CD4-positive, alpha-beta T cell treated with Interferon alpha-2 for 1 hour (primary cell): ENCODE results near the gene MIF.
A peak's percentile ranks its signal among the peaks of the same experiment; 100 is the strongest.
"Not testable (repeated sequence)": the region's sequence is repeated elsewhere in the genome, so short reads cannot be mapped to it uniquely, and the experiment has no call there.

Experiments
- DNase-seq, 2 donors: peaks; one replicate each; pipeline ENCODE4 v3.0.0-alpha.2; 2020 to 2022

The MIF gene

DNA sequence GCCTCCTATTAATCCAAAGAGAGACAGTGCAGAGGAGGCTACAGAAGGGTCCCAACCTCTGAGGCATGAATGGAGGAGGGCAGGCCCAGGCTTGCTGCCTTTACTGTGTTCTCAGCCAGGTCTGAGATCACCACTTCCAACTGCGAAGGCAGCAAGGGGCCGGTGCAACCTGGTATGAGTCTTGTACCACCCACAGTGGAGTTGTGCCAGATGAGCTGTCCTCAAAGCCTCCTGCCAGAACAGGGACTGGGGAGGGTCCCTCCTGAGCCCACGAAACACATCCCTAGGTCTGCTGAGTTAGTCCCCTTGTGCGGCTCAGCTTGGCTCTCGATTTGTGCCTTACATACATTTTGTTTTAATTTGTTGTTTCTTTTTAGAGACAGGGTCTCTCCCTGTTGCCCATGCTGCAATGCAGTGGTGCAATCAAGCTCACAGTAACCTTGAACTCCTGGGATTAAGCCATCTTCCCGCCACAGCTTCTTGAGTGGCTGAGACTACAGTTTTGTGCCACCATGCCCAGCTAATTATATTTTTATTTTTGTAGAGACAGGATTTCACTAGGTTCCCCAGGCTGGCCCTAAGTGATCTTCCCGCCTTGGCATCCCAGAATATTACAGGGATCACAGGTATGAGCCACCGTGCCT is 9.3 kb downstream of the MIF start:
- DNase-seq: no peak

- DNase-seq: no peak
Measured at GRCh38 chr22:23904573-23905254, 10.5 kb downstream of the MIF start.

DNA sequence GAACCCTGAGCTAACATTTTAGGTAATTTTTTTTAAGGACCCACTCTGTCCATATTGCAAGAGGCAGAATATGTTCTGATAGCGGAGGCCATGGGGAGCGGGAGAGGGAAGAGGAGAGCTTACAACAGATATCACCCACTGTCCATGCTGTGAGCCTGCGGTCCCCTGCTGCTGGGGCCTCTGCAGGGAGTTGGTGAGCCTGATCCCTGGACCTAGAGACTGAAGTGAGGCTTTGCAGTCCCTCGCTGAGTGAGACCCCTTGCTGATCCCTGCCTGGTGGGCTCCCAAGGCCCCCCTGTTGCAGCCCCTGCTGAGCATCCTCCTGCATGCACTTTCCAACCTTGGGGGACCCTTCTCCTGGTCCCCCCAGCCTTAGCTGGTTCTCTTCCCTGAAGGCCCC is 12.5 kb downstream of the MIF start:
- DNase-seq: no peak

DNA sequence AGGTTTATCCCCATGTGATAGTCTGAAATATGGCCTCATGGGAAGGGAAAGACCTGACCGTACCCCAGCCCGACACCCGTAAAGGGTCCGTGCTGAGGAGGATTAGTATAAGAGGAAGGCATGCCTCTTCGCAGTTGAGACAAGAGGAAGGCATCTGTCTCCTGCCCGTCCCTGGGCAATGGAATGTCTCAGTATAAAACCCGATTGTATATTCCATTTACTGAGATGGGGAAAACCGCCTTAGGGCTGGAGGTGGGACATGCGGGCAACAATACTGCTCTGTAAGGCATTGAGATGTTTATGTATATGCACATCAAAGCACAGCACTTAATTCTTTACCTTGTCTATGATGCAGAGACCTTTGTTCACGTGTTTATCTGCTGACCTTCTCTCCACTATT is 13.2 kb downstream of the MIF start:
- DNase-seq: not testable (repeated sequence)

- no peak for DNase-seq
Measured at GRCh38 chr22:23908587-23909205, 14.5 kb downstream of the MIF start.

DNA sequence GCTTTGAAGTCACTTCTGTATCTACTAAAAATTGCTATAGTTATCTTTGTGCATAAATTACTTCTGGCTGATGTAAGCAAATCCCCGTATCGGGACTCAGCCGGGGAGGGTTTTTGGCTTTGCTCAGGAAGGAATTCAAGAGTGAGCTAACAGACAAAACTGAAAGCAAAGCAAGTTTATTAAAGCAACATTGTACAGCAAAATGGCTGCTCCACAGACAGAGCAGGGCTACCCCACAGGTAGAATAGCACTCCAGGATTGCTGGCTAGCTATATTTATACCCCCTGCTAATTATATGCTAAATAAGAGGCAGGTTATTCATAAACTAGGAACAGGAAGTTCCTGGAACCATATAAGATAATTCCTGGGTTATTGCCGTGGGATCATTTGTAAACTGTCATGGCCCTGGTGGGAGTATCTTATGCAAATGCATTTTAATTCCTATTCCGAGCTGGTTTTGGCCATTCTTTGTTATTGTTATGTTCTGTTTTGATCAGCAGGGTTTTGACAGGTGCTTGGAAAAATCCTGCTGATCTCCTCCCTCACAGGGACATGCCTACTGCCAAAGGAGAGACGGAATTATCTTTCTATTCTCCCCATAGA is 15.2 kb downstream of the MIF start:
- no peak for DNase-seq

DNA sequence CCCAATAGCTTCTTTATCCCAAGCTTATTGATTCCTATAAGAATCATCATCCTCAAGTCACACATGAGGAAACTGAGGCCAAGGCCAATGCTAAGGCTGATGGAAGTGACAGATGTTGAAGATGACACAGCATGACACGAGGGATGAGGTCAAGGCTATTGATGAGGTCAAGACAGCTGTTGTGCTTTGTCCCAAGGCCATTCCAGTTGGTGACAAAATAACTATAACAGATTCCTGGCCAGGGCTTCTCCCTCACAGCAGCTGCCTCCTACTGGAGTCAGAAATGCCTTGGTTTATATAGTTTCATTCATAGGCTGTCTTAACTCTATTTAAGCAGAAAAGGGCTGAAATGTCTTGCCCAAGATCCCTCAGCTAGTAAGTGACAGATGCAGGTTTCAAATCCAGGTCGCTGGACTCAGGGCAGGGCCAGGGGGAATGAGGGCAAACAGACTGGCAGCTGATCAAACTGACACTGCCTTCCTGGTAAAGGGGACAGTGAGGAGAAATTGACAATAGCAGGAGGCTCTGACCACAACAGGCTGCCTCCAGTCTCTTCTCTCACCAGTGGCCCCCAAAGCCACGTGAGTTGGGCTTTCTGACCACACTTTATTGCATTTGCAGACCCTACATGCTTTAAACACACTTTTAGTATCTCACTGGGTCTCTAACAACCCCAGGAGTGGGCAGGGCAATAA is 16.5 kb downstream of the MIF start:
- no peak for DNase-seq

DNA sequence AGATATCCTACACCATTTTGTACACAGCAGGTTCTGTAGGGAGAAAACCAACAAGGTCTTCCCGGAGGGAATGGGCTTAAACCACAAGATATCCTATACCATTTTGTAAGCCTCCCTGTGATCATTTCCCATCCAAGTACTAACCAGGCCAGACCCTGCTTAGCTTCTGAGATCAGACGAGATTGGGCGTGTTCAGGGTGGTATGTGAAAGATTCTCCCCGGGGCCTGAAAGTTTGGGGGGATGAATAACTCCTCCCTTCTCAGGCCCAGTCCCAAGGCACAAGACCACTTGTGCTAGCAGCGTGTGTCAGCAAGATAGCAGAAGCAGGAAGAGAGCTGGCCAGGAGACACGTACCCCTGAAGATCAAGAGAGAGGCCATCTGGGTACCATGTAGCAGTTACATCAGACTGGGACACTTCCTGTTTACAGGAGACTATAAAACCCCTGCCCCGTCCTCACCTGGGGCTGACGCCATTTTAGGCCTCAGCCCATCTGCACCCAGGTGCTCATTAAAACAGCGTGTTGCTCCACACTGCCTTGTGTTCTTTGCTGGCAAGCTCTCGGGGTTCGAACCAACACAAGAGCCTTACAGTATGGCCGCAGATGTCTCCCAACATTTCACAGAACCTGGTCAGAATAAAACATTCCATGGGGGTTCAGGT is 17.3 kb downstream of the MIF start:
- DNase-seq: no peak

DNA sequence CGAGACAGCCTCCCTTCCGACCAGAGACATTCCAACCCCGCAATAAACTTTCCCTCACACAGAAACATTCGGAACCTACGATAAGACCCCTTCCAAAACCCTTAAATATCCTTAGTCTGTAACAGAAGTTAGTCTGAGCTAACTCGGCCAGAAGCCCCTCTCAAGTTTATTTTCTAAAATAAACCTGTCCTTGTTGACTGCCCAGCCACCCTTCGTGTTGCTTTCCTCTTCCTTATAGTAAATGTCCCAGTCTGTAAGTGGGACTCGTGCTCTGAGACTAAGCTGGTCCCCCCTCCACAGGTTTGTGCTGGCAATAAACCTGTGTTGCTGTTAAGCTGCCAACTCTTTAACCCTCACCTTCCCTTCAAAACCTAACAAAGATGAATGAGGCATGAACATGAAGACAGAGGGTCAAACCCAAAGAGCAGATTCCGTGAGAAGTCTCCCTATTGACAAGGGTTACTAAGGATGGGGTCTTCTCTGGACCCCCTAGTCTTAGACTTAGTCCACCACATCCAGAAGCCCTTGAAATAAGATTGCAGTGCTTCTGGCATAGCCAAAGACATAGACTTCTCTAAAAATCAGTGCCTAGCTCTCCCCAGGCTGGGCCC is 18.2 kb downstream of the MIF start:
- no peak for DNase-seq

DNA sequence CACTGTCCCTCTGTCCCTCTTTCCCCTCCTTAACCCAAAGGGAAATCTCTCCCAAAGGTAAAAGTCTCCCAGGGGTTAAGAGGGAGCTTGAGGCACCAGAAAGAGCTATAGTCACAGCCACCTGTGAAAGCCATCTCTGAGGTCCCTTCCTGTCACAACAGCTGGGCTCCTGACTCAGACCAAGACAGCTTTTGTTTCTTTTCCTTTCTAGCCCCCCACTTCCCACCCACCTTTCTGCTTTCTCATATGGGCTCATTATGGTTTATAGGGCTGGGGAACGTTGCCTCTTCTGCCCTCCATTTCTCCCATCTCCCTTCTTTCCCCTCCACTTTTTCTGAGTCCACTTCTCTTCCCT is 19.1 kb downstream of the MIF start:
- no peak for DNase-seq

DNA sequence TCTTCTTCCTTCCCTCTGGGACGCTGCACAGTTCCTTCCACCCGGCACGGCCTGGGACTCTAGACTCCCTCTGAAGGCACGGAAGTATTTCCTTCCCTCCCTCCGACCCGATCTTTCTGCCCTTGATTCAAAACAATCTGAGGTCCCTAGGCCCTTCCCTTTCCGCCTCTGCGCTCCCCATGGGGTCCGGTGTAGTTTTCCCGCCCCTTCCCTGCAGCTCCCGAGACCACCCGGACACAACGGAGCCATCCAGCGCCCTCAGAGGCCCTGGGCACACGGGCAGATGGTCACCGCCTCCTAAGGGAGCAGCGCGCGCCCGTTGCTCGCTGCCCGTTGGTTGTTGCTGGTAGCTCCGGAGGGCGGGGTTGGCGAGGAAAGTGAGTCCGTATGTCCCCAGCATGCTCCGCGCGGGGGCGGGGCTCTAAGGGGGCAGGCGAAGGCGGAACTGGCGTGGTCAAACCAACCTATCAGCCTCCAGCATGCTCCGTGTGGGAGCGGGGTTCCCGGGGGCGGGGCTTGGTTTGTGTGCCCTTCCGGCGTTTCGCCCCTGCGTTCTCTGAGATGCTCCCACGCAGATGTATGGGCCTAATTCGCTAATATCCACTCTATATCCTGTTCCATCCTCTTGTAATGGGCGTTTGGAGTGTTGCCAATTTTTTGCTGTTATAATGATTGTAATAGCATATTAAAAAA is 19.6 kb downstream of the MIF start:
- peak; percentile 99 for DNase-seq

GRCh38 chr22:23915290-23915689 is 21.1 kb downstream of the MIF start:
- DNase-seq: no peak

GRCh38 chr22:23920267-23920611 is 26.1 kb downstream of the MIF start:
- DNase-seq: not testable (repeated sequence)

DNA sequence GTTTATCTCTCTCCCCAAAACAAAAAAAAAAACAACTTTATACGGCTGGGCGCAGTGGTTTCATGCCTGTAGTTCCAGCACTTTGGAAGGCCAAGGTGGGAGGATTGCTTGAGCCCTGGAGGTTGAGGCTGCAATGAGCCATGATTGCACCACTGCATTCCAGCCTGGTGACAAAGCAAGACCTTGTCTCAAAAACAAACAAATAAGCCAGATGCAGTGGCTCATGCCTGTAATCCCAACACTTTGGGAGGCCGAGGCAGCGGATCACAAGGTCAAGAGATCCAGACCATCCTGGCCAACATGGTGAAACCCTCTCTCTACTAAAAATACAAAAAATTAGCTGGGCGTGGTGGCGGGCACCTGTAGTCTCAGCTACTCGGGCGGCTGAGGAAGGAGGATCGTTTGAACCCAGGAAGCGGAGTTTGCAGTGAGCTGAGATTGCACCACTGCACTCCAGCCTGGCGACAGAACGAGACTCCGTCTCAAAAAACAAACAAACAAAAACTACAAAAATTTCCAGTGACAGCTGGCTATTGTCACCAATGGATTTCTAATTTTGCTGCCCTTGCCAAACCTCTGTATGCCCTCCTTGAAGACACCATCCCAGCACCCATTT is 27.5 kb downstream of the MIF start:
- DNase-seq: not testable (repeated sequence)

GRCh38 chr22:23922921-23923320 is 28.7 kb downstream of the MIF start:
- DNase-seq: no peak

DNA sequence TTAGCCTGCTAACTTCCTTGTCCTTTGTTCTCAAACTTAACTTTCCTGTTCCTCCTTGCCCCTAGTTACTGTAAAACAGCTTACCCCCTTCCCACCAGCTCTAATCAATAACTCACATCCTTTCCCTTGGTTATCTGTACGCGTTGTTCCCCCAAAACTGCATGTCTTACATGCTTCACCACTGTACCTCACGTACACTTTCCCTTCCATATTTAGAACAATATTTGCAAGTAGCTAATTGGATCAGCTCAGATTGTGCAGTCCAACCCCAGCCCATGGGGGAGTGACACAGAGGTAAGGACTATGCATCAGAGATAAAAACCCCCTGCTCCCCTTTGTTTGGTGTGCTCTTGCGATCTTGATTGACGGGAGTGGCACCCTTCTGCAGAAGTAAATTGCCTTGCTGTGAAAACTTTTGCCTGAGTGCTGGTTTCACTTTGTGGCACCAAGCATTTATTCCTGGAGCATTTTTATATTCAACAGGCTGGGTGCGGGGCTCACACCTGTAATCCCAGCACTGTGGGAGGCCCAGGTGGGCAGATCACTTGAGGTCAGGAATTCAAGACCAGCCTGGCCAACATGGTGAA is 30.9 kb downstream of the MIF start:
- no peak for DNase-seq

- no peak for DNase-seq
Measured at GRCh38 chr22:23926561-23926960, 32.4 kb downstream of the MIF start.

GRCh38 chr22:23938328-23939016 is 44.3 kb downstream of the MIF start:
- no peak for DNase-seq

DNA sequence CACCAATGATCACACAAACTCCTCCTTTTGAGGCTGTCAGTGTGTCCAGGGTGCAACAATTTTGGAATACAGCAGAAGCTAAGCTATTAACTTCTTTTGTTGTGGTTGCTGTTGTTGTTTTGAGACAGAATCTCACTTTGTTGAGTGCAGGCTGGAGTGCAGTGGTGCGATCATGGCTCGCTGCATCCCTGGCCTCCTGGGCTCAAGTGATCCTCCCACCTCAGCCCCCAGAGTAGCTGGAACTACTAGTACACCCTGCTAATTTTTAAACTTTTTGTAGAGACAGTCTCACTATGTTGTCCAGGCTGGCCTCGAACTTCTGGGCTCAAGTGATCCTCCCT is 44.8 kb downstream of the MIF start:
- no peak for DNase-seq

- not testable (repeated sequence) for DNase-seq
Measured at GRCh38 chr22:23940166-23940565, 46.0 kb downstream of the MIF start.
